ENCODE data around the gene LRFN4.

LRFN4 gene

GRCh38 chr11:66887526-66887925 lies 30.7 kb downstream of the LRFN4 start:
- Histone ChIP-seq H3K36me3 (no peaks in the 10 kb centered on the region), H3K9me3 (no peaks in the 10 kb centered on the region), H3K27ac (no peak overlapping the region), H3K27me3 (peaks cover 8% of the 10 kb centered on the region), H3K4me3 (ENCODE audit: low read depth in 1 of 2, low read length in 1 of 2) (no peak overlapping the region), H3K4me1 (ENCODE audit: control insufficient read depth in 1 of 2, insufficient read depth in 1 of 2, low read depth in 1 of 2, low read length in 1 of 2) (no peaks in the 10 kb centered on the region)
- TF ChIP-seq CTCF (IDR thresholded peaks at IDR 0.05) = no peak

- Histone ChIP-seq H3K4me1 (ENCODE audit: control insufficient read depth in 1 of 2, insufficient read depth in 1 of 2, low read depth in 1 of 2, low read length in 1 of 2) (no peaks in the 10 kb centered on the region), H3K27me3 (peaks cover 8% of the 10 kb centered on the region), H3K27ac (no peak overlapping the region), H3K36me3 (no peaks in the 10 kb centered on the region), H3K4me3 (ENCODE audit: low read depth in 1 of 2, low read length in 1 of 2) (no peak overlapping the region), H3K9me3 (no peaks in the 10 kb centered on the region)
- TF ChIP-seq CTCF (IDR thresholded peaks at IDR 0.05) = no peak
Observed at GRCh38 chr11:66888282-66888681, 31.4 kb downstream of the LRFN4 start.

- H3K4me3 ChIP-seq (ENCODE audit: low read depth in 1 of 2, low read length in 1 of 2) = no peak overlapping the region
- H3K27me3 ChIP-seq = peaks cover 12% of the 10 kb centered on the region
- H3K4me1 ChIP-seq (ENCODE audit: control insufficient read depth in 1 of 2, insufficient read depth in 1 of 2, low read depth in 1 of 2, low read length in 1 of 2) = no peaks in the 10 kb centered on the region
- no peak overlapping the region for H3K27ac ChIP-seq
- TF ChIP-seq CTCF (IDR thresholded peaks at IDR 0.05) = no peak
- H3K36me3 ChIP-seq = no peaks in the 10 kb centered on the region
- H3K9me3 ChIP-seq = no peaks in the 10 kb centered on the region
Observed at GRCh38 chr11:66889960-66890359, 33.1 kb downstream of the LRFN4 start.

GRCh38 chr11:66891851-66892660 lies 35.2 kb downstream of the LRFN4 start:
- H3K27ac ChIP-seq = no peak overlapping the region
- H3K27me3 ChIP-seq = peaks cover 17% of the 10 kb centered on the region
- no peaks in the 10 kb centered on the region for H3K4me1 ChIP-seq (ENCODE audit: control insufficient read depth in 1 of 2, insufficient read depth in 1 of 2, low read depth in 1 of 2, low read length in 1 of 2)
- H3K4me3 ChIP-seq (ENCODE audit: low read depth in 1 of 2, low read length in 1 of 2) = no peak overlapping the region
- no peak for TF ChIP-seq CTCF (IDR thresholded peaks at IDR 0.05)
- no peaks in the 10 kb centered on the region for H3K36me3 ChIP-seq
- no peaks in the 10 kb centered on the region for H3K9me3 ChIP-seq

GRCh38 chr11:66892911-66893310 lies 36.0 kb downstream of the LRFN4 start:
- TF ChIP-seq CTCF (IDR thresholded peaks at IDR 0.05) = no peak
- no peaks in the 10 kb centered on the region for H3K9me3 ChIP-seq
- no peak overlapping the region for H3K4me3 ChIP-seq (ENCODE audit: low read depth in 1 of 2, low read length in 1 of 2)
- no peak overlapping the region for H3K27ac ChIP-seq
- H3K36me3 ChIP-seq = no peaks in the 10 kb centered on the region
- H3K27me3 ChIP-seq = peaks cover 22% of the 10 kb centered on the region
- no peaks in the 10 kb centered on the region for H3K4me1 ChIP-seq (ENCODE audit: control insufficient read depth in 1 of 2, insufficient read depth in 1 of 2, low read depth in 1 of 2, low read length in 1 of 2)
